B cell (primary cell): ENCODE measurements around the gene GRK5. TPM values are rescaled to one million over a fixed set of nuclear protein-coding genes. Genes with fewer than 3 reads are reported as not detected.

ENCODE experiments used
- ATAC-seq: fragments of 200-7000 bp; cut with Tn5 transposase; one replicate; pipeline ENCODE4 v1.10.0; 2021; ENCODE audit warnings: low read depth, mild to moderate bottlenecking, moderate number of reproducible peaks, moderate library complexity
- CTCF ChIA-PET: fragments of 350-600 bp; sonication (Branson Sonifier 250); formaldehyde crosslinking; loops from one replicate; lab custom pipeline; 2021; ENCODE audit warnings: antibody characterized with exemption, inconsistent platforms; lab: Charles Lee
- POLR2A ChIA-PET: fragments of 350-600 bp; sonication (Branson Sonifier 250); formaldehyde crosslinking; loops from one replicate; lab custom pipeline; 2021; ENCODE audit warnings: antibody characterized with exemption; lab: Charles Lee
- DNase-seq: peaks from one replicate; pipeline ENCODE4 v3.0.0; 2013
- H2AFZ ChIP-seq: 2 replicates; pipeline ENCODE4 v1.6.1; 2012; ENCODE audit warnings: mild to moderate bottlenecking, low read depth, low read length; ENCODE audit not compliant: insufficient read depth, poor library complexity, severe bottlenecking
- H3K27ac ChIP-seq, 2 donors: 1 replicate in 1 of 2; 2 replicates in 1 of 2; pipeline ENCODE4 v1.5.1; 2012 to 2013; ENCODE audit warnings: low read length in 2 of 2, mild to moderate bottlenecking in 2 of 2, moderate library complexity in 1 of 2
- H3K27me3 ChIP-seq, 4 experiments: fragments of 200-600 bp in 1 of 4; sonication (generic) in 1 of 4; replicated peaks in 1 of 4; 1 replicate in 2 of 4; 2 replicates in 2 of 4; pipeline versions ENCODE4 v1.6.1 to v1.7.0; 2013 to 2016; ENCODE audit warnings: low read length in 3 of 4, mild to moderate bottlenecking in 2 of 4, mixed read lengths in 1 of 4, moderate library complexity in 1 of 4; ENCODE audit not compliant: insufficient read depth in 4 of 4, control insufficient read depth in 3 of 4; ENCODE audit errors: control extremely low read depth in 1 of 4
- H3K36me3 ChIP-seq, 2 experiments: replicated peaks in 1 of 2; 1 replicate in 1 of 2; 2 replicates in 1 of 2; pipeline versions ENCODE4 v1.6.1 to v1.7.1; 2013; ENCODE audit warnings: low read length in 1 of 2; ENCODE audit not compliant: insufficient read depth in 2 of 2, control insufficient read depth in 1 of 2; ENCODE audit errors: control extremely low read depth in 1 of 2, extremely low read depth in 1 of 2
- H3K4me1 ChIP-seq, 2 donors: fragments of 200-600 bp in 1 of 2; sonication (generic) in 1 of 2; 1 replicate in 1 of 2; 2 replicates in 1 of 2; pipeline versions ENCODE4 v1.5.1 to v1.6.1; 2013 to 2017; ENCODE audit warnings: low read length in 2 of 2; ENCODE audit not compliant: control insufficient read depth in 2 of 2, insufficient read depth in 2 of 2
- H3K4me2 ChIP-seq: replicated peaks from 2 replicates; pipeline ENCODE3; 2012; ENCODE audit warnings: mild to moderate bottlenecking, low read depth, low read length; ENCODE audit not compliant: poor library complexity, severe bottlenecking
- H3K4me3 ChIP-seq, 5 experiments: fragments of 200-600 bp in 1 of 5; sonication (generic) in 1 of 5; 1 replicate in 3 of 5; 2 replicates in 2 of 5; pipeline versions ENCODE4 v1.5.1 to v1.7.0; 2011 to 2016; ENCODE audit warnings: low read length in 4 of 5, mild to moderate bottlenecking in 4 of 5, low read depth in 2 of 5, control low read depth in 1 of 5, moderate library complexity in 1 of 5; ENCODE audit not compliant: insufficient read depth in 1 of 5; ENCODE audit errors: control extremely low read depth in 1 of 5, extremely low read depth in 1 of 5
- H3K79me2 ChIP-seq: fragments of 200-600 bp; sonication (generic); one replicate; pipeline ENCODE4 v1.6.0; 2016; ENCODE audit warnings: low read length; ENCODE audit not compliant: control insufficient read depth, insufficient read depth
- H3K9ac ChIP-seq: fragments of 200-600 bp; sonication (generic); 2 replicates; pipeline ENCODE4 v1.6.1; 2017; ENCODE audit warnings: mild to moderate bottlenecking, low read length, moderate library complexity
- H3K9me3 ChIP-seq, 3 donors: one replicate each; pipeline versions ENCODE4 v1.6.1 to v1.7.1; 2013; ENCODE audit warnings: low read length in 2 of 3; ENCODE audit not compliant: control insufficient read depth in 2 of 3, insufficient read depth in 1 of 3; ENCODE audit errors: control extremely low read depth in 1 of 3
- H4K20me1 ChIP-seq: 2 replicates; pipeline ENCODE4 v1.6.0; 2012; ENCODE audit warnings: mild to moderate bottlenecking, low read length; ENCODE audit not compliant: insufficient read depth, control insufficient read depth, poor library complexity, severe bottlenecking
- H3K27ac Mint-ChIP-seq: one replicate; pipeline ENCODE4 v1.8.0; 2021; ENCODE audit warnings: mixed read lengths
- H3K27me3 Mint-ChIP-seq: one replicate; pipeline ENCODE4 v1.8.0; 2021; ENCODE audit warnings: mixed read lengths
- H3K4me1 Mint-ChIP-seq: one replicate; pipeline ENCODE4 v1.8.0; 2021; ENCODE audit warnings: mixed read lengths
- H3K4me3 Mint-ChIP-seq: one replicate; pipeline ENCODE4 v1.8.0; 2021; ENCODE audit warnings: mixed read lengths
- H3K9me3 Mint-ChIP-seq: one replicate; pipeline ENCODE4 v1.8.0; 2022; ENCODE audit warnings: mixed read lengths; ENCODE audit not compliant: insufficient read depth
- CTCF ChIP-seq: fragments of 200-600 bp; IDR thresholded peaks from one replicate; pipeline ENCODE4 v1.8.0; 2022; ENCODE audit warnings: antibody characterized with exemption, mild to moderate bottlenecking
- EZH2 ChIP-seq: IDR thresholded peaks from 2 replicates; pipeline ENCODE4 v1.6.1; 2012; ENCODE audit warnings: borderline replicate concordance, low read depth, mild to moderate bottlenecking, moderate library complexity, low read length; ENCODE audit not compliant: insufficient read depth, poor library complexity, severe bottlenecking
- WGBS: methylation state at CpG from one replicate; pipeline ENCODE4 v1.1.5; 2013; ENCODE audit warnings: missing lambda C conversion rate; ENCODE audit not compliant: insufficient coverage; 5-methylcytosine and 5-hydroxymethylcytosine counted together
- intact Hi-C: fragments of 100-400 bp; cut with micrococcal nuclease; formaldehyde crosslinking; loops from one replicate; pipeline ENCODE4 v1.10.0; 2022
- polyA plus RNA-seq: library from polyadenylated mRNA; depleted of rRNA; stranded (reverse); fragments of >200 nt; gene quantifications from 2 replicates; pipeline ENCODE4 v1.2.3, GENCODE V29; 2012
- total RNA-seq, 2 donors: library from RNA; stranded (reverse); fragments of 120-200 nt in 1 of 2; gene quantifications; 1 replicate in 1 of 2; 2 replicates in 1 of 2; pipeline versions ENCODE4 v1.2.3 to v1.2.4, GENCODE V29; 2013 to 2022

GRK5 gene
- total and polyA plus RNA-seq, 2 donors (not counting 1 experiment from before 2014, with no cell fraction given), result 21.9 to 54.8 TPM

GRCh38 chr10:119413471-119414080 lies 206.2 kb downstream of the GRK5 start:
- Mint-ChIP-seq H3K27me3 (no peaks in the 10 kb centered on the region), H3K9me3 (no peaks in the 10 kb centered on the region), H3K4me3 (no peak overlapping the region), H3K4me1 (peaks cover 7% of the 10 kb centered on the region), H3K27ac (no peak overlapping the region)
- H3K4me1 ChIP-seq, result peaks cover 0 to 8% of the 10 kb centered on the region in 2 donors
- CTCF ChIA-PET, result interaction anchor here (0.7 to 9.1 kb wide), 2 partner anchors 204 to 214 kb away, joined by 3 to 80 read pairs; no protein-coding TSS in a partner anchor
- DNase-seq, result no peak
- no peak overlapping the region for H3K27ac ChIP-seq
- ATAC-seq, result no peak
- no peak overlapping the region for H3K9ac ChIP-seq
- no peak overlapping the region for H3K4me3 ChIP-seq
- H3K4me2 ChIP-seq, result no peak overlapping the region
- H2AFZ ChIP-seq, result no peak overlapping the region
- intact Hi-C loops, result no loop called here
- TF ChIP-seq EZH2, result no peak
- H3K27me3 ChIP-seq, result no peaks in the 10 kb centered on the region
- 93% methylated on average over 13 of the region's 20 CpGs for WGBS
- peaks cover 0 to 11% of the 10 kb centered on the region in 2 experiments for H3K36me3 ChIP-seq
- POLR2A ChIA-PET, result no interaction called here
- peaks cover 48% of the 10 kb centered on the region for H3K79me2 ChIP-seq
- H3K9me3 ChIP-seq, result no peaks in the 10 kb centered on the region
- H4K20me1 ChIP-seq, result peaks cover 24% of the 10 kb centered on the region

- Histone ChIP-seq H3K4me2 (no peak overlapping the region), H4K20me1 (peaks cover 28% of the 10 kb centered on the region), H3K27ac (no peak overlapping the region), H3K79me2 (peaks cover 50% of the 10 kb centered on the region), H3K27me3 (no peaks in the 10 kb centered on the region), H3K9ac (no peak overlapping the region), H3K4me3 (no peak overlapping the region), H2AFZ (no peak overlapping the region), H3K9me3 (no peaks in the 10 kb centered on the region), H3K36me3 (peaks cover 0 to 15% of the 10 kb centered on the region in 2 experiments), H3K4me1 (peaks cover 0 to 8% of the 10 kb centered on the region in 2 donors)
- ChIA-PET POLR2A (no interaction called here), CTCF (interaction anchor here (0.6 to 9.1 kb wide), 4 partner anchors 103 to 215 kb away, joined by 3 to 80 read pairs (median 32); partner anchors contain the start of gene GRK5)
- ATAC-seq (no peak), DNase-seq (no peak)
- Mint-ChIP-seq H3K4me1 (peaks cover 6% of the 10 kb centered on the region), H3K27me3 (no peaks in the 10 kb centered on the region), H3K9me3 (no peaks in the 10 kb centered on the region), H3K27ac (no peak overlapping the region), H3K4me3 (no peak overlapping the region)
- intact Hi-C loops, result no loop called here
- WGBS, result no CpG with 5 or more reads among the region's 10 CpGs
- TF ChIP-seq EZH2 (no peak), CTCF (no peak)
Measured at GRCh38 chr10:119414081-119414611, 206.8 kb downstream of the GRK5 start.
